ENCODE results near the gene ZC3H15.

GRCh38 chr2:186523791-186524190, 37.7 kb downstream of the ZC3H15 start:
- no peak for TF ChIP-seq CTCF (IDR thresholded peaks at IDR 0.05; ENCODE audit: insufficient read depth, low read length, poor library complexity, severe bottlenecking)
- TF ChIP-seq EZH2phosphoT487 (conservative IDR thresholded peaks at IDR 0.05; ENCODE audit: low read length): no peak
